Fibroblast of the aortic adventitia (primary cell): ENCODE measurements around the gene NT5C2. TPM values are rescaled to one million over a fixed set of nuclear protein-coding genes. Genes with fewer than 3 reads are reported as not detected.
A peak's percentile ranks its signal among the peaks of the same experiment; 100 is the strongest.

Experiments
- DNase-seq: peaks from one replicate; pipeline ENCODE4 v3.0.0-alpha.2; 2010; ENCODE audit warnings: low read depth
- H3K4me3 ChIP-seq: 2 replicates; pipeline ENCODE4 v1.5.1; 2011; ENCODE audit warnings: low read depth, mild to moderate bottlenecking, control low read depth, low read length, moderate library complexity
- CTCF ChIP-seq: IDR thresholded peaks from 2 replicates; pipeline ENCODE4 v1.5.1; 2011; ENCODE audit warnings: mild to moderate bottlenecking, low read length, control low read depth, inconsistent platforms; ENCODE audit not compliant: insufficient read depth
- total RNA-seq: library from RNA; depleted of rRNA; stranded (reverse); fragments of >200 nt; gene quantifications from 2 replicates; pipeline ENCODE4 v1.2.3, GENCODE V29; 2012; ENCODE audit warnings: low replicate concordance

NT5C2 gene
- total RNA-seq, 1 donor, result 95.2 TPM

GRCh38 chr10:103155471-103156085, 37.5 kb downstream of the NT5C2 start:
- DNase-seq, result no peak
- H3K4me3 ChIP-seq, result no peak overlapping the region
- TF ChIP-seq CTCF, result no peak

- TF ChIP-seq CTCF, result no peak
- H3K4me3 ChIP-seq, result no peak overlapping the region
- peak; percentile 55 for DNase-seq
Observed at GRCh38 chr10:103154521-103155299, 38.4 kb downstream of the NT5C2 start.

GRCh38 chr10:103153302-103154197, 39.5 kb downstream of the NT5C2 start:
- peak overlapping the region; percentile 18 for H3K4me3 ChIP-seq
- TF ChIP-seq CTCF, result no peak
- DNase-seq, result peak; percentile 54

GRCh38 chr10:103149991-103150622, 43.0 kb downstream of the NT5C2 start:
- no peak overlapping the region for H3K4me3 ChIP-seq
- DNase-seq, result peak; percentile 51
- no peak for TF ChIP-seq CTCF

GRCh38 chr10:103147645-103148044, 45.4 kb downstream of the NT5C2 start:
- DNase-seq, result no peak
- H3K4me3 ChIP-seq, result no peak overlapping the region

More at GRCh38 chr10:103147645-103148044, 45.4 kb downstream of the NT5C2 start:
- no peak for TF ChIP-seq CTCF
